Cardiac muscle cell (in vitro differentiated cells and primary cell): ENCODE measurements around the gene RASA3. TPM values are rescaled to one million over a fixed set of nuclear protein-coding genes. Genes with fewer than 3 reads are reported as not detected.
"Not testable (repeated sequence)": the region's sequence is repeated elsewhere in the genome, so short reads cannot be mapped to it uniquely, and the experiment has no call there.

Experiments
- DNase-seq, 2 donors: peaks; one replicate each; pipeline versions ENCODE4 v3.0.0 to v3.0.0-alpha.2; 2010 to 2017; ENCODE audit warnings: low read depth in 1 of 2, low spot score in 1 of 2
- H3K27ac ChIP-seq: fragments of 200-600 bp; sonication (generic); 2 replicates; pipeline ENCODE4 v1.5.1; 2016
- H3K27me3 ChIP-seq: fragments of 200-600 bp; sonication (generic); 2 replicates; pipeline ENCODE4 v1.6.0; 2016; ENCODE audit warnings: control low read depth
- H3K36me3 ChIP-seq: fragments of 200-600 bp; sonication (generic); 2 replicates; pipeline ENCODE4 v1.5.1; 2016; ENCODE audit warnings: control low read depth
- H3K4me1 ChIP-seq: fragments of 200-600 bp; sonication (generic); 2 replicates; pipeline ENCODE4 v1.8.1; 2017; ENCODE audit warnings: low read depth, mild to moderate bottlenecking, mixed run types
- H3K4me3 ChIP-seq: fragments of 200-600 bp; sonication (generic); 2 replicates; pipeline ENCODE4 v1.5.1; 2016; ENCODE audit warnings: mild to moderate bottlenecking
- H3K9me3 ChIP-seq: fragments of 200-600 bp; sonication (generic); 2 replicates; pipeline ENCODE4 v1.5.1; 2017; ENCODE audit warnings: low read depth, mild to moderate bottlenecking, control low read depth
- polyA plus RNA-seq: library from polyadenylated mRNA; unstranded; fragments of >200 nt; fragmentation: Nextera tagmentation; extraction: Ambion mirVana; gene quantifications from 2 replicates; pipeline ENCODE4 v1.2.1, GENCODE V29; 2016
- total RNA-seq: library from RNA; depleted of rRNA; stranded (reverse); fragments of >200 nt; gene quantifications from 2 replicates; pipeline ENCODE4 v1.2.3, GENCODE V29; 2016
- TF ChIP-seq, protein P1 (sequence below): IDR thresholded peaks from 2 replicates; pipeline ENCODE4 v1.5.1; 2012; ENCODE audit warnings: low read depth, mild to moderate bottlenecking, low read length

The RASA3 gene
- total and polyA plus RNA-seq, 2 experiments from 2014 or later = 14.0 to 26.0 TPM

DNA sequence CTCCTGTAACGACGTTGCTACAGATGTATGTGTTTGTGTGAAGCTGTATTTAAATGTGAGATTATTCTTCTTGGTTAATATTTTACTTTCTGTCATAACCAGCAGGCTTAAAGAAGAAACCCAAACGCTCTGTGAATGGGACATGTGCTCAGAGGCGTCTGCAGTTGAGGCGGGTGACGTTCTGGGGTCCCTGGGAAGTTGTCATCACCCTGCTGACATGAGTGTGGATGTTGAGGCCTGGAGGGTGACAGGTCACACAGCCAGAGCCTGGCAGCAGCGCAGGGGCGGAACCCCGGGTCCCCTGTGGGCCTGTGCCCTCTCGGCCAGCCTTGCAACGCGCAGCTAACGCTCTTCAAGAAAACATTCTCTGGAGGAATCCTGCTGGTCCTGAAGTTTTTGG is 16.6 kb downstream of the RASA3 start:
- H3K27ac ChIP-seq = peak overlapping the region; percentile 52
- H3K27me3 ChIP-seq = no peaks in the 10 kb centered on the region
- TF ChIP-seq, protein P1, sequence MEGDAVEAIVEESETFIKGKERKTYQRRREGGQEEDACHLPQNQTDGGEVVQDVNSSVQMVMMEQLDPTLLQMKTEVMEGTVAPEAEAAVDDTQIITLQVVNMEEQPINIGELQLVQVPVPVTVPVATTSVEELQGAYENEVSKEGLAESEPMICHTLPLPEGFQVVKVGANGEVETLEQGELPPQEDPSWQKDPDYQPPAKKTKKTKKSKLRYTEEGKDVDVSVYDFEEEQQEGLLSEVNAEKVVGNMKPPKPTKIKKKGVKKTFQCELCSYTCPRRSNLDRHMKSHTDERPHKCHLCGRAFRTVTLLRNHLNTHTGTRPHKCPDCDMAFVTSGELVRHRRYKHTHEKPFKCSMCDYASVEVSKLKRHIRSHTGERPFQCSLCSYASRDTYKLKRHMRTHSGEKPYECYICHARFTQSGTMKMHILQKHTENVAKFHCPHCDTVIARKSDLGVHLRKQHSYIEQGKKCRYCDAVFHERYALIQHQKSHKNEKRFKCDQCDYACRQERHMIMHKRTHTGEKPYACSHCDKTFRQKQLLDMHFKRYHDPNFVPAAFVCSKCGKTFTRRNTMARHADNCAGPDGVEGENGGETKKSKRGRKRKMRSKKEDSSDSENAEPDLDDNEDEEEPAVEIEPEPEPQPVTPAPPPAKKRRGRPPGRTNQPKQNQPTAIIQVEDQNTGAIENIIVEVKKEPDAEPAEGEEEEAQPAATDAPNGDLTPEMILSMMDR = no peak
- no peaks in the 10 kb centered on the region for H3K9me3 ChIP-seq
- no peaks in the 10 kb centered on the region for H3K36me3 ChIP-seq
- H3K4me3 ChIP-seq = no peak overlapping the region
- peaks cover 40% of the 10 kb centered on the region for H3K4me1 ChIP-seq
- no peak for DNase-seq

GRCh38 chr13:114115191-114115671 is 17.2 kb downstream of the RASA3 start:
- H3K36me3 ChIP-seq = no peaks in the 10 kb centered on the region
- no peaks in the 10 kb centered on the region for H3K27me3 ChIP-seq
- DNase-seq = peak in 1 of 2 donors; percentile 72
- H3K9me3 ChIP-seq = no peaks in the 10 kb centered on the region
- TF ChIP-seq, protein P1 = peak; percentile 22
- peaks cover 37% of the 10 kb centered on the region for H3K4me1 ChIP-seq
- peak overlapping the region; percentile 52 for H3K27ac ChIP-seq
- no peak overlapping the region for H3K4me3 ChIP-seq

- not testable (repeated sequence) for H3K27ac ChIP-seq, H3K36me3 ChIP-seq, H3K9me3 ChIP-seq, H3K4me3 ChIP-seq, H3K27me3 ChIP-seq, DNase-seq
- peaks cover 37% of the 10 kb centered on the region for H3K4me1 ChIP-seq
These were observed 17.8 kb downstream of the RASA3 start for GRCh38 chr13:114114666-114115065.

DNA sequence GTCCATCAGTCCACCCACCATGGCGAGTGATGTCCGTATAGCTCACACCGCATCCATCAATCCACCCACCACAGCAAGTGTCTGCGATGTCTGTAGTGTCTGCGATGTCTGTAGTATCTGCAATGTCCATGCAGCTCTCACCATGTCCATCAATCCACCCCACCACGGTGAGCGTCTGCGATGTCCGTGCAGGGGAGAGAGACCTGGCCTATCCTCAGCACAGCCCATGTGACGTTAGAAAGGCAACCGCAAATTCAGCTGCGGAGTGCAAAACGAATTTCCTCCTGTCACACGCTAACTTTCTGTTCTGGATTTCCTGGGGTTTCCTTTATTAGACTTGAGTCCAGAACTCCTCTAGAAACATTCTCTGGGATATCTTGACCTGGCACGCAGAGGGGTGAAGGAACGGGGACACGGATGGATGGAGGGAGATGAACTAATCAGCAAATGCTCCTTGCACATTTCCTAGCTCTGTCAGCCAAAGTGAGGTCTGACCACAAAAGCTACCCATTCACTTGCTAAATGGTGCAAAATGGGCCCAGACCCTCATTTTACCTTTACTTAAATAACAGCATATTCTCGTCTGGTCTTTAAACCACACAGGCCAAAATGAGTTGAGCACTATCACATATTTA is 18.3 kb downstream of the RASA3 start:
- TF ChIP-seq, protein P1 = no peak
- no peak overlapping the region for H3K4me3 ChIP-seq
- H3K4me1 ChIP-seq = peaks cover 35% of the 10 kb centered on the region
- no peaks in the 10 kb centered on the region for H3K9me3 ChIP-seq
- H3K27me3 ChIP-seq = no peaks in the 10 kb centered on the region
- H3K36me3 ChIP-seq = no peaks in the 10 kb centered on the region
- H3K27ac ChIP-seq = no peak overlapping the region
- DNase-seq = no peak

GRCh38 chr13:114113395-114113794 is 19.0 kb downstream of the RASA3 start:
- not testable (repeated sequence) for H3K36me3 ChIP-seq, DNase-seq, H3K27ac ChIP-seq, H3K9me3 ChIP-seq, H3K27me3 ChIP-seq, H3K4me3 ChIP-seq
- H3K4me1 ChIP-seq = peaks cover 30% of the 10 kb centered on the region

DNA sequence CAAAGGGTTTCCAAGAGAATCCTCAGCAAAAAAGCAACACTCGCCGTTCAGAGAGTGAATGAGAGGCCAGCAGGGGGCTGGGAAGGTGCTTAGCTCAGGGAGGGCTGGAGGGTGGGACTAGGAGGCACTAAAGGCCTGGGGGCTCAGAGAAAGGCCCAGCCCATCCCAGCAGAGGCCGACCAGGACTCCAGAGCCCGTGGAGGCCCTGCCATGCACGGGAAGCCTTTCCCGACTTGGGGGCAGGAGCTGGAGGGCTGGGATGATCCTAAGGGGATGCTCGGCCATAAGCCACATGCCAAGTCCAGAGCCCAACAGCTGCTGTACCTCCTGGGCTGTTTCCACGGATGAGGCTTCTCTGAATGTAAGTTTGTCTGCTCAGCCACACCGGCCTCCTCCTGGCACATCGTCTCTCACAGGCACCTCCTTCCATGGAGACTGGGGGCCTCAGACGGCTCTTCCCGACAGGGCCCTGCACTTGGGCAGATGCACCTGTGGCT is 19.5 kb downstream of the RASA3 start:
- Histone ChIP-seq H3K4me1 (peaks cover 30% of the 10 kb centered on the region), H3K27ac (peak overlapping the region; percentile 68), H3K4me3 (no peak overlapping the region), H3K36me3 (no peaks in the 10 kb centered on the region), H3K27me3 (no peaks in the 10 kb centered on the region), H3K9me3 (no peaks in the 10 kb centered on the region)
- TF ChIP-seq, protein P1 = no peak
- DNase-seq = no peak
